ENCODE results near the gene ALKBH1.

The ALKBH1 gene

DNA sequence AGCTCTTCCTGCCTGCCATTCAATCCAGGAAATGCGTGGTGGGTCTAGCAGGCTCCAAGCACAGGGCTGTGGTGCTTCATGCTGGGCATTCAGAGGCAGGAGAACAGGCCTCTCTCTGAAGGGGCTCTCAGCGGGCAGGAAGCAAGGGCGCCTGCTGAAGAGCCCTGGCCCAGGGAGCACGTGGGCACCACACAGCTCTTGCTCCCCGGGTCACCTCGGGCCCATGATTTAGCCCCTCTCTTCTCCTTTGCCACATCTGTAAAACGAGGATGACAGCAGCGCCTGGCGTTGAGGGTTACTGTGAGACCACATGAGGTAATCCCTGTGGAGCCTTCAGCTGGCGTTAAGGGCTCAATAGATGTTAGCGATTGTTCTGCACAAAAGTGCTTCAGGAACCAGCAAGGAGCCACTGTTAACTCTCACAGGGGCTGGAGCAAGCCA lies 53.8 kb downstream of the ALKBH1 start:
- H3K4me3 ChIP-seq (ENCODE audit: low read depth in 1 of 2, low read length in 2 of 2) = no peak overlapping the region
- H2AFZ ChIP-seq (ENCODE audit: low read depth, low read length) = peak overlapping the region; percentile 24
- TF ChIP-seq, protein P1, sequence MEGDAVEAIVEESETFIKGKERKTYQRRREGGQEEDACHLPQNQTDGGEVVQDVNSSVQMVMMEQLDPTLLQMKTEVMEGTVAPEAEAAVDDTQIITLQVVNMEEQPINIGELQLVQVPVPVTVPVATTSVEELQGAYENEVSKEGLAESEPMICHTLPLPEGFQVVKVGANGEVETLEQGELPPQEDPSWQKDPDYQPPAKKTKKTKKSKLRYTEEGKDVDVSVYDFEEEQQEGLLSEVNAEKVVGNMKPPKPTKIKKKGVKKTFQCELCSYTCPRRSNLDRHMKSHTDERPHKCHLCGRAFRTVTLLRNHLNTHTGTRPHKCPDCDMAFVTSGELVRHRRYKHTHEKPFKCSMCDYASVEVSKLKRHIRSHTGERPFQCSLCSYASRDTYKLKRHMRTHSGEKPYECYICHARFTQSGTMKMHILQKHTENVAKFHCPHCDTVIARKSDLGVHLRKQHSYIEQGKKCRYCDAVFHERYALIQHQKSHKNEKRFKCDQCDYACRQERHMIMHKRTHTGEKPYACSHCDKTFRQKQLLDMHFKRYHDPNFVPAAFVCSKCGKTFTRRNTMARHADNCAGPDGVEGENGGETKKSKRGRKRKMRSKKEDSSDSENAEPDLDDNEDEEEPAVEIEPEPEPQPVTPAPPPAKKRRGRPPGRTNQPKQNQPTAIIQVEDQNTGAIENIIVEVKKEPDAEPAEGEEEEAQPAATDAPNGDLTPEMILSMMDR (IDR thresholded peaks at IDR 0.05; ENCODE audit: borderline replicate concordance, extremely low read depth, low read length, poor library complexity, severe bottlenecking) = no peak
- no peak for TF ChIP-seq EZH2 (IDR thresholded peaks at IDR 0.05; ENCODE audit: borderline replicate concordance, low read depth, low read length, severe bottlenecking)
- H3K27me3 ChIP-seq (ENCODE audit: insufficient read depth, low read length, poor library complexity) = no peaks in the 10 kb centered on the region
- H3K79me2 ChIP-seq (ENCODE audit: insufficient read depth, low read length) = no peaks in the 10 kb centered on the region
- no peak overlapping the region for H3K9ac ChIP-seq (ENCODE audit: low read depth, low read length)
- no peaks in the 10 kb centered on the region for H3K4me1 ChIP-seq (ENCODE audit: insufficient read depth, low read length)
- ATAC-seq (ENCODE audit: insufficient read depth, low read depth) (peak; percentile 60), DNase-seq (peak; percentile 9)
- no peak overlapping the region for H3K27ac ChIP-seq (ENCODE audit: low read length)
- no peaks in the 10 kb centered on the region for H3K9me3 ChIP-seq (ENCODE audit: insufficient read depth, low read length, severe bottlenecking)
- no peak overlapping the region for H3K4me2 ChIP-seq (ENCODE audit: insufficient read depth, low read length)
- H4K20me1 ChIP-seq (ENCODE audit: insufficient read depth, low read length) = no peaks in the 10 kb centered on the region
- no peaks in the 10 kb centered on the region for H3K36me3 ChIP-seq (ENCODE audit: insufficient read depth, low read length)

DNA sequence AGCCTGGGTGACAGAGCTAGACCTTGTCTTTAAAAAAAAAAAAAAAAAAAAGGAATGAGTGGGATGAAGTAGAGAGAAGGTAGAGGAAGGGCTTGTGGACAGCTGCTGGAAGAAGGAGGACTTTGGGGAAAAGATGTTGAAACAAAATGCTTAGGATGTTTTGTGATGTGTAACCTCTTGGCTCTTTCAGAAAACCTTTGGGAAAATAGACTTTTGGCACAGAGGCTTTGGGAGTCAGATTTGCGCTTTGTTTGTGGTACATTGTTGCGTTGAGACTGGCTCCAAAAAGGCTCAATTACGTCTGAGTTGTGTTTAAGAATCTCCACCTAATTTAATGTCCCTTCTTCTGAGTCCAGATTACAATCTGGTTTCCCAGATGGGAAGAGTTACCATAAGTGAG lies 58.5 kb downstream of the ALKBH1 start:
- DNase-seq (no peak), ATAC-seq (ENCODE audit: insufficient read depth, low read depth) (no peak)
- H3K36me3 ChIP-seq (ENCODE audit: insufficient read depth, low read length) = no peaks in the 10 kb centered on the region
- no peaks in the 10 kb centered on the region for H3K27me3 ChIP-seq (ENCODE audit: insufficient read depth, low read length, poor library complexity)
- TF ChIP-seq EZH2 (IDR thresholded peaks at IDR 0.05; ENCODE audit: borderline replicate concordance, low read depth, low read length, severe bottlenecking) = no peak
- TF ChIP-seq, protein P1 (IDR thresholded peaks at IDR 0.05; ENCODE audit: borderline replicate concordance, extremely low read depth, low read length, poor library complexity, severe bottlenecking) = no peak
- H3K4me1 ChIP-seq (ENCODE audit: insufficient read depth, low read length) = no peaks in the 10 kb centered on the region
- H2AFZ ChIP-seq (ENCODE audit: low read depth, low read length) = no peak overlapping the region
- H3K27ac ChIP-seq (ENCODE audit: low read length) = no peak overlapping the region
- H3K9ac ChIP-seq (ENCODE audit: low read depth, low read length) = no peak overlapping the region
- H3K4me2 ChIP-seq (ENCODE audit: insufficient read depth, low read length) = no peak overlapping the region
- H3K4me3 ChIP-seq (ENCODE audit: low read depth in 1 of 2, low read length in 2 of 2) = no peak overlapping the region
- no peaks in the 10 kb centered on the region for H3K79me2 ChIP-seq (ENCODE audit: insufficient read depth, low read length)
- H4K20me1 ChIP-seq (ENCODE audit: insufficient read depth, low read length) = no peaks in the 10 kb centered on the region
- H3K9me3 ChIP-seq (ENCODE audit: insufficient read depth, low read length, severe bottlenecking) = no peaks in the 10 kb centered on the region

DNA sequence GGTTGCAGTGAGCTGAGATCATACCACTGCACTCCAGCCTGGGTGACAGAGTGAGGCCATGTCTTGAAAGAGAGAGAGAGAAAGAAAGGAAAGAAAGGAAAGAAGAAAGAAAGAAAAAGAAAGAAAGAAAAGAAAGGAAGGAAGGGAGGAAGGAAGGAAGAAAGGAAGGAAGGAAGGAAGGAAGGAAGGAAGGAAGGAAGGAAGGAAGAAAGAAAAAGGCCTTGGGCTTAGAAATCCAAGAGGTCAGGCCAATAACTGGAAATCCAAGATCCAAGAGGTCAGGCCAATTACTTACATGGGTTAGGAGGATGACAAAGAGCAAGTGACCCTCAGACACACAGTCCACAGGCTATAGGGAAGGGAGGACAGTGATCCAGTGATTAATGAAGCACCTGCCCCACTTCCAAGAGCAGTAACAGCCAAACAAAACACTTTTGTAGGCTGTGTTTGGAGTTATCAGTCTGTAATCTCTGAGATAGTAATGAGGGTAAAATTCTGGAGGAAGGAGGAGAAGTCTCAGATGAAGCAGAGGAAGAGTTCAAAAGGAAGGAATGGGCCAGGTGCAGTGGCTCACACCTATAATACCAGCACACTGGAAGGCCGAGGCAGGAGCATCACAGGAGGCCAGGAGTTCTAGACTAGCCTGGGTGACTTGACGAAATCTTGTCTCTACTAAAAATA lies 59.2 kb downstream of the ALKBH1 start:
- H3K36me3 ChIP-seq (ENCODE audit: insufficient read depth, low read length) = no peaks in the 10 kb centered on the region
- no peak overlapping the region for H3K27ac ChIP-seq (ENCODE audit: low read length)
- DNase-seq (no peak), ATAC-seq (ENCODE audit: insufficient read depth, low read depth) (no peak)
- H3K4me1 ChIP-seq (ENCODE audit: insufficient read depth, low read length) = no peaks in the 10 kb centered on the region
- H3K4me2 ChIP-seq (ENCODE audit: insufficient read depth, low read length) = no peak overlapping the region
- H4K20me1 ChIP-seq (ENCODE audit: insufficient read depth, low read length) = no peaks in the 10 kb centered on the region
- no peak overlapping the region for H2AFZ ChIP-seq (ENCODE audit: low read depth, low read length)
- no peaks in the 10 kb centered on the region for H3K9me3 ChIP-seq (ENCODE audit: insufficient read depth, low read length, severe bottlenecking)
- no peak overlapping the region for H3K4me3 ChIP-seq (ENCODE audit: low read depth in 1 of 2, low read length in 2 of 2)
- H3K27me3 ChIP-seq (ENCODE audit: insufficient read depth, low read length, poor library complexity) = no peaks in the 10 kb centered on the region
- no peaks in the 10 kb centered on the region for H3K79me2 ChIP-seq (ENCODE audit: insufficient read depth, low read length)
- H3K9ac ChIP-seq (ENCODE audit: low read depth, low read length) = no peak overlapping the region
- TF ChIP-seq, protein P1 (IDR thresholded peaks at IDR 0.05; ENCODE audit: borderline replicate concordance, extremely low read depth, low read length, poor library complexity, severe bottlenecking) = no peak

Data from DND-41 (cell line).